Measurements from ENCODE around the gene HDAC7. TPM values are rescaled to one million over a fixed set of nuclear protein-coding genes. Genes with fewer than 3 reads are reported as not detected.
A peak's percentile ranks its signal among the peaks of the same experiment; 100 is the strongest.

The HDAC7 gene
- total RNA-seq, 3 donors from 2014 or later (not counting 1 experiment from before 2014, with no cell fraction given): 141 to 235 (median 147) TPM

DNA sequence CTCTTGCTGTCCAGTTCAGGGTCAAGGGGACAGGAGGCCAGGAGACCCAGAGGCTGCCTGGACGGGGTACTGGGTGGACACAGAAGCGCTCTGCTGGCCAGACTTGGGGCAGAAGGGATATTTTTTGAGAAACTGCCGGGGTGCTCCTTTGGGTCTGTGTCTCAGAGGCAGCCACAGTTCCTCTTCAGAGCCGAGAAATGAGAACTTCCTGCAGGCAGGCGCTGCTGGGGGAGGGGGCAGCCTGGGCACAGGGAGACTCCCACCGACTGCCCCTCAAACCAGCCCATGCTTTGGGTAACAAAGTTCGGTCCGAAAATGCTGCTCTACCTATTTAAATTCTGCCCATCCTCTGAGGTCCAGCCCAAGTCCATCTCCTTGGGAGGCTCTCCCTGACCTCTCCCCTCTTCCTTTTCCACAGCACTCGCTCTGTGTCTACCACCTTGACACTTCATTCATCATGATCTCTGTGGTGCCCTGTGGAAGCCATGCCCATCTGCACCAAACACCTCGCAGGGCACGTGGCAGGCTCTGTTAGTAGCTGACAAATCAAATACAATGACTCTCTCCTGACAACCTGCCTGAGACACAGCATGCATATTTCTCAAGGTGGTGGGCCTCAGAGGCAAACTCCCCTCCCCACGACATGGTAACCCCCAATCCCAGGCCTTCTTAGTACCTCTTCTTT lies 16.4 kb downstream of the HDAC7 start:
- TF ChIP-seq, protein P1, sequence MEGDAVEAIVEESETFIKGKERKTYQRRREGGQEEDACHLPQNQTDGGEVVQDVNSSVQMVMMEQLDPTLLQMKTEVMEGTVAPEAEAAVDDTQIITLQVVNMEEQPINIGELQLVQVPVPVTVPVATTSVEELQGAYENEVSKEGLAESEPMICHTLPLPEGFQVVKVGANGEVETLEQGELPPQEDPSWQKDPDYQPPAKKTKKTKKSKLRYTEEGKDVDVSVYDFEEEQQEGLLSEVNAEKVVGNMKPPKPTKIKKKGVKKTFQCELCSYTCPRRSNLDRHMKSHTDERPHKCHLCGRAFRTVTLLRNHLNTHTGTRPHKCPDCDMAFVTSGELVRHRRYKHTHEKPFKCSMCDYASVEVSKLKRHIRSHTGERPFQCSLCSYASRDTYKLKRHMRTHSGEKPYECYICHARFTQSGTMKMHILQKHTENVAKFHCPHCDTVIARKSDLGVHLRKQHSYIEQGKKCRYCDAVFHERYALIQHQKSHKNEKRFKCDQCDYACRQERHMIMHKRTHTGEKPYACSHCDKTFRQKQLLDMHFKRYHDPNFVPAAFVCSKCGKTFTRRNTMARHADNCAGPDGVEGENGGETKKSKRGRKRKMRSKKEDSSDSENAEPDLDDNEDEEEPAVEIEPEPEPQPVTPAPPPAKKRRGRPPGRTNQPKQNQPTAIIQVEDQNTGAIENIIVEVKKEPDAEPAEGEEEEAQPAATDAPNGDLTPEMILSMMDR (IDR thresholded peaks at IDR 0.05): no peak
- Mint-ChIP-seq H3K27me3 (ENCODE audit: low read depth in 2 of 2) (no peaks in the 10 kb centered on the region), H3K4me1 (peaks cover 74 to 87% of the 10 kb centered on the region in 2 donors), H3K36me3 (no peaks in the 10 kb centered on the region), H3K9me3 (no peaks in the 10 kb centered on the region), H3K4me3 (peak overlapping the region; percentile 72), H3K27ac (peak overlapping the region; percentile 91 to 92)
- H3K36me3 ChIP-seq (ENCODE audit: control insufficient read depth, insufficient read depth, low read length): peaks cover 18% of the 10 kb centered on the region
- ATAC-seq: no peak
- no peaks in the 10 kb centered on the region for H3K27me3 ChIP-seq (ENCODE audit: control insufficient read depth, insufficient read depth, low read length)
- DNase-seq: peak in 1 of 2 donors; percentile 36
- H3K9me3 ChIP-seq (ENCODE audit: control insufficient read depth, insufficient read depth, low read length): no peaks in the 10 kb centered on the region
- H3K4me3 ChIP-seq (ENCODE audit: low read length): no peak overlapping the region
- intact Hi-C loops (cut with micrococcal nuclease): no loop called here
- H3K4me1 ChIP-seq (ENCODE audit: control insufficient read depth, insufficient read depth, low read length): peaks cover 94% of the 10 kb centered on the region
- H3K27ac ChIP-seq (ENCODE audit: low read length): peak overlapping the region; percentile 32
- WGBS (ENCODE audit: insufficient coverage): 29% methylated on average over 12 of the region's 12 CpGs

DNA sequence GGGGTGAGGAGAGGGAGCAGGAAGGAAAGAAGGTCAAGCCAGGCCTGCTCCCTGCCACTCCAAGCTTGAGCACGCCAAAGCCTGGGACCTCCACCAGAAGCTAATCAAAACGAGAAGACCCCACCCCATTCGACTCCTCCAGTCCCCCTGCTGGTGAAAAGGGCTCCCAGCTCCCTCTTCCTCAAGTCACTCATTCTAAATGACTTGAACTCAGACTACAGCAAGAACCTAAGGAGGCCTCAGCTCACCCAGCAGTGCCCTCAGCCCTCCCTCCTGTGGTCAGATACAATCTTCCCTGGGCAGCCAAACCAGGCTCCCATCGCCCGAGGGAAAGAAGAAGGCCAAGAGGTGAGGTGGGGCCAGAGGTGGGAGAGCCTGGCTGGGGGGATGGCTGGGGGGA lies 17.4 kb downstream of the HDAC7 start:
- peak in 2 of 3 donors; percentile 22 to 42 for ATAC-seq
- TF ChIP-seq, protein P1 (IDR thresholded peaks at IDR 0.05): peak; percentile 24
- no peaks in the 10 kb centered on the region for H3K27me3 Mint-ChIP-seq (ENCODE audit: low read depth in 2 of 2)
- WGBS (ENCODE audit: insufficient coverage): 30% methylated on average over 5 of the region's 5 CpGs
- H3K4me1 Mint-ChIP-seq: peaks cover 71 to 87% of the 10 kb centered on the region in 2 donors
- H3K27ac Mint-ChIP-seq: peak overlapping the region; percentile 91 to 92
- peak in 1 of 2 donors; percentile 51 for DNase-seq
- H3K9me3 Mint-ChIP-seq: no peaks in the 10 kb centered on the region
- H3K4me3 Mint-ChIP-seq: peak overlapping the region; percentile 72
- intact Hi-C loops (cut with micrococcal nuclease): no loop called here
- Histone ChIP-seq H3K36me3 (ENCODE audit: control insufficient read depth, insufficient read depth, low read length) (peaks cover 24% of the 10 kb centered on the region), H3K4me3 (ENCODE audit: low read length) (no peak overlapping the region), H3K4me1 (ENCODE audit: control insufficient read depth, insufficient read depth, low read length) (peaks cover 91% of the 10 kb centered on the region), H3K9me3 (ENCODE audit: control insufficient read depth, insufficient read depth, low read length) (no peaks in the 10 kb centered on the region), H3K27me3 (ENCODE audit: control insufficient read depth, insufficient read depth, low read length) (no peaks in the 10 kb centered on the region), H3K27ac (ENCODE audit: low read length) (no peak overlapping the region)
- no peaks in the 10 kb centered on the region for H3K36me3 Mint-ChIP-seq

DNA sequence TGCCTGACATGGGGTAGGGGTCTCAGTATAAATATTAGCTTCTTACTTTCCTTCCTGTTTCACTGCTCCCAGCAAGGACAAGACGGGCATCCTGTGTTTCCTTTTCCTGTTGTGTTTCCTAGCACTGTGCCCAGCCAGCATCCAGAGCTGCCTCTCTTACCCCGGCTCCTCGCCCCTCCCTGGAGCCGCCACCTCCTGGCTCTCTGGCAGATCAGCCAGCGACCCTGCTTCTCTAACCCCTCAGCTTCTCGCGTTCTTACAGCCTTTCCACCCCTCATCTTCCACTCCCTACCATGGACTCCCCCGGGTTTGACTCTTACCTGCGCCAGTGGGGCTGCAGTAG lies 17.8 kb downstream of the HDAC7 start:
- H3K36me3 ChIP-seq (ENCODE audit: control insufficient read depth, insufficient read depth, low read length): peaks cover 28% of the 10 kb centered on the region
- H3K4me1 Mint-ChIP-seq: peaks cover 66 to 82% of the 10 kb centered on the region in 2 donors
- H3K27me3 ChIP-seq (ENCODE audit: control insufficient read depth, insufficient read depth, low read length): no peaks in the 10 kb centered on the region
- intact Hi-C loops (cut with micrococcal nuclease): no loop called here
- H3K4me1 ChIP-seq (ENCODE audit: control insufficient read depth, insufficient read depth, low read length): peaks cover 87% of the 10 kb centered on the region
- WGBS (ENCODE audit: insufficient coverage): 62% methylated on average over 8 of the region's 9 CpGs
- no peaks in the 10 kb centered on the region for H3K27me3 Mint-ChIP-seq (ENCODE audit: low read depth in 2 of 2)
- H3K36me3 Mint-ChIP-seq: no peaks in the 10 kb centered on the region
- no peak for DNase-seq
- no peak for ATAC-seq
- peak overlapping the region; percentile 72 for H3K4me3 Mint-ChIP-seq
- H3K27ac ChIP-seq (ENCODE audit: low read length): no peak overlapping the region
- peak overlapping the region; percentile 91 to 92 for H3K27ac Mint-ChIP-seq
- no peak overlapping the region for H3K4me3 ChIP-seq (ENCODE audit: low read length)
- H3K9me3 ChIP-seq (ENCODE audit: control insufficient read depth, insufficient read depth, low read length): no peaks in the 10 kb centered on the region
- TF ChIP-seq, protein P1 (IDR thresholded peaks at IDR 0.05): no peak
- H3K9me3 Mint-ChIP-seq: no peaks in the 10 kb centered on the region

All from natural killer cell (primary cell).